ENCODE measurements around the gene YPEL2.

Gene YPEL2

DNA sequence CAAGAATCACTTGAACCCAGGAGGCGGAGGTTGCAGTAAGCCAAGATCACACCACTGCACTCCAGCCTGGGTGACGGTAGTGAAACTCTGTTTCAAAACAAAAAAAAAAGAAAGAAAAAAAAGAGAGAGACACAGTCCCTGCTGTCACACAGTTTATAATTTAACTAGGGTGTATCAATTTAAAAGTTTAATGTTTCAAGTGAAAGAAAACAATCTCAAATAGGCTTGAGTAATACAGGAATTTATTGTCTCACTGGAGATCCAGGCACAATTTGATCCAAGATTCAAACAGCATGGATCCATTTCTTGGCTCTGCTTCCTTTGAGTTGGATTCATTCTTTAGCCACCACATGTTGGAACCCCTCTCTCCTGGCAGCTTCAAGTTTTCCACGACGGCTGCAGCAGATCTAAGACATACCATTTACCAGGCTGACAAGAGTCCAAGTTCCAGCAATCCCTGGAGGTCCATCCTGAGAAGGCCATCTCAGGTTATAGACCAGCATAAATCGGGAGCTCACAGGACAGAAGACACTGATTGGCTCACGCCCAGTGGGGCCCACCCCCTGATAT lies 97.5 kb downstream of the YPEL2 start:
- DNase-seq (ENCODE audit: low read depth in 2 of 2, low spot score in 1 of 2) = no peak

GRCh38 chr17:59431601-59432000 lies 100.1 kb downstream of the YPEL2 start:
- no peak for DNase-seq (ENCODE audit: low read depth in 2 of 2, low spot score in 1 of 2)

DNA sequence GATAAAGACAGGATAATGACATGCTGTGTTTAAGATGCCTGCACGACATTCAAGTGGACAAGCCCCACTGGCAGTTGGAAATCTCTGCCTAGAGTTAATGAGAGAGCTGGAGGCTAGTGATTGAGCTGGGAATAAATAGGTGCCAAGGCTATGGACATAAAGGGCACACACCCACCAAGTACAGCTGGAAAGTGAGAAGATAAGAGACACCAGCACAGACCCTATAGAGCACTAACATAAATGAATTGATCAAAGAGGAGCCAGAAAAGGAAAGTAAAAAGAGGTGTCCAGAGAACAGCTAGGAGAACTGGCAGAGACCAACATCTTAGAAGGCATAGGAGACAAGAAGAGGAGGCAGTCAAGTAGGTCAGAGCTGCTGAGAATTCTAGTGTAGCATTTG lies 101.2 kb downstream of the YPEL2 start:
- DNase-seq (ENCODE audit: low read depth in 2 of 2, low spot score in 1 of 2) = no peak

DNA sequence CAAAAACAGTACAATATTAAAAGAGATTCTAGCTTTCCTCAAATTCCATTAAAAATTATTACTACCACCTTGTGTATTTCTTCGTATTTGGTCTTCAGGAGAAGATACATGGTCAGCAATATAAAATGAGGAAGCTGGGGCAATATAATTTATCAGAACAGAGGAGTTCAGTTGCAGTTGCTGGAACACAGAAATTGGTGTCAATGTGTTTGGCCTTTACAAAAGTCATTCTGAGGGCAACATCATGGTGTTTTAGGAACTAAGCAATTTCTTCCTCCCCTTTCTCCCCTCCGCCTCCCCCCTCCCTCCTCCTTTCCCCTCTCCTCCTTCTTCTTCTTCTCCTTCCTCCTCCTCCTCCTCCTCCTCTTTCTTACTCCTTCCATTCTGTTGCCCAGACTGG lies 102.1 kb downstream of the YPEL2 start:
- no peak for DNase-seq (ENCODE audit: low read depth in 2 of 2, low spot score in 1 of 2)

- no peak for DNase-seq (ENCODE audit: low read depth in 2 of 2, low spot score in 1 of 2)
Observed at GRCh38 chr17:59434429-59434828, 103.0 kb downstream of the YPEL2 start.

GRCh38 chr17:59435238-59435637 lies 103.8 kb downstream of the YPEL2 start:
- no peak for DNase-seq (ENCODE audit: low read depth in 2 of 2, low spot score in 1 of 2)

GRCh38 chr17:59436900-59437299 lies 105.4 kb downstream of the YPEL2 start:
- DNase-seq (ENCODE audit: low read depth in 2 of 2, low spot score in 1 of 2) = no peak

GRCh38 chr17:59437791-59438281 lies 106.4 kb downstream of the YPEL2 start:
- no peak for DNase-seq (ENCODE audit: low read depth in 2 of 2, low spot score in 1 of 2)

GRCh38 chr17:59439262-59439661 lies 107.8 kb downstream of the YPEL2 start:
- DNase-seq (ENCODE audit: low read depth in 2 of 2, low spot score in 1 of 2) = no peak

DNA sequence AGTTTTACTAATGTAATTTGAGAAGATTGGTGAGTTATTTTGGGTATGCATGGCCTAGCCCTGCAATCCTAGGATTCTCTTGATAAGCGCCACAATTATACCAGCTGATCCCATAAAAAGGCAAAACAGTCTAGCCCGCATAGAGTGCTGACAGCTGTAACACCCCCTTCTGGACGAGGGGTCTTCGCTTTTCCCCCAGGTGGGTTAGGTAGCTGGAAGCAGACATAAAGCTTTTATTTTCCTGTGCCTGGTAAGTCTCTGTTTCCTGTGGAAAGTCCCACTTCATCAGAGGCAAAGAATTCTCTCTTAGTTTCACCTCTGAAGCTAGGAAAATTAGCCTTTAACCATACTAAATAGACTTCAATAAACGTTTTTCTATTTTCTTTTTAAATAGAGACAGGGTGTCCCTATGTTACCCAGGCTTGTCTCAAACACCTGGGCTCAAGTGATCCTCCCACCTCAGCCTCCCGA lies 108.3 kb downstream of the YPEL2 start:
- no peak for DNase-seq (ENCODE audit: low read depth in 2 of 2, low spot score in 1 of 2)

GRCh38 chr17:59440757-59441463 lies 109.5 kb downstream of the YPEL2 start:
- peak; percentile 82 for DNase-seq (ENCODE audit: low read depth in 2 of 2, low spot score in 1 of 2)

DNA sequence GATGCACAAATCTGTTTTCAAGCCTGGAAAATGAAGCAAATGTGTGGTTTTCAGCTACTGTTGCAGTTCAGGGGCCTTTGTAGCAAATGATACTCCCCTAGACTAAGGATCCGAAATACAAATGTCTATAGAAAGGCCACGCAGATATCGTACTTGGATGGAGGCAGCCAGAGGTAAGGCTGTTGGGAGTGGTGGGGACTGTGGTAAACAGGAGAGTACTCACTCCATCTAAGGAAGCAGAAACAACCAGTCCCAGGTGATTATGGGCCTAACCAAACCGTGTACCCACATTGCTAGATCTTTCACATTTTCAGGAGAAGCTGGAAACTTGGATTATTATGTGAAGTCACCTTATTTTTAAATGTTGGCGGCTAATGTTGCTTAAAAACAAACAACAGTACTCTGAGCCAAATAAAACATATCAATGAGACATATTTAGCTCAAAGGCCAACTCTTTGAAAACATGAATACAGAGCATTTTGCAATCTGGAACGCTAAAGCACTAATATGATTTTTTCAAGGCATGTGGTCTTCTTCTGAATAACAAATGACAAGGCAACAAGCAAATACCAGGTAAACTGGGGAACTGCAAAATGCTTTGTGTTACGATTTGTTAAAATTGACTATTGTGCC lies 110.1 kb downstream of the YPEL2 start:
- DNase-seq (ENCODE audit: low read depth in 2 of 2, low spot score in 1 of 2) = no peak

- DNase-seq (ENCODE audit: low read depth in 2 of 2, low spot score in 1 of 2) = no peak
Observed at GRCh38 chr17:59443106-59443505, 111.7 kb downstream of the YPEL2 start.
